Calu3 (cell line): ENCODE measurements around the gene MED22. TPM values are rescaled to one million over a fixed set of nuclear protein-coding genes. Genes with fewer than 3 reads are reported as not detected.

Experiments used
- BruUV-seq: library from RNA; stranded (reverse); fragments of 400-500 nt; replicated peaks from 2 replicates; lab custom pipeline; 2021; lab: Mats Ljungman, UMichigan
- CTCF ChIA-PET: fragments of 300-600 bp; sonication (Branson Sonifier 250); formaldehyde crosslinking; loops from one replicate; lab custom pipeline; 2022; ENCODE audit warnings: antibody characterized with exemption; lab: Charles Lee
- DNase-seq: peaks from one replicate; pipeline ENCODE4 v3.0.0; 2022
- H3K27ac Mint-ChIP-seq: one replicate; pipeline ENCODE4 v1.8.0; 2022; ENCODE audit warnings: mixed read lengths; ENCODE audit not compliant: unreplicated experiment
- H3K27me3 Mint-ChIP-seq: one replicate; pipeline ENCODE4 v1.8.0; 2022; ENCODE audit warnings: mixed read lengths; ENCODE audit not compliant: unreplicated experiment
- H3K36me3 Mint-ChIP-seq: one replicate; pipeline ENCODE4 v1.8.0; 2022; ENCODE audit warnings: mild to moderate bottlenecking, moderate library complexity, mixed read lengths; ENCODE audit not compliant: insufficient read depth, unreplicated experiment
- H3K4me1 Mint-ChIP-seq: one replicate; pipeline ENCODE4 v1.8.0; 2022; ENCODE audit warnings: mild to moderate bottlenecking, low read depth, mixed read lengths; ENCODE audit not compliant: unreplicated experiment
- H3K4me3 Mint-ChIP-seq: one replicate; pipeline ENCODE4 v1.8.0; 2022; ENCODE audit warnings: mild to moderate bottlenecking, low read depth, moderate library complexity, mixed read lengths; ENCODE audit not compliant: unreplicated experiment
- H3K9me3 Mint-ChIP-seq: one replicate; pipeline ENCODE4 v1.8.0; 2022; ENCODE audit warnings: low read depth, mixed read lengths; ENCODE audit not compliant: unreplicated experiment
- CTCF ChIP-seq: fragments of 200-600 bp; IDR thresholded peaks from one replicate; pipeline ENCODE4 v1.8.0; 2022; ENCODE audit warnings: antibody characterized with exemption; ENCODE audit not compliant: unreplicated experiment
- intact Hi-C: fragments of 100-400 bp; cut with micrococcal nuclease; formaldehyde crosslinking; loops from one replicate; pipeline ENCODE4 v1.10.0; 2022; ENCODE audit not compliant: unreplicated experiment
- total RNA-seq: library from RNA; stranded (reverse); gene quantifications from 2 replicates; pipeline ENCODE4 v1.2.3, GENCODE V29; 2022

MED22 gene
- total RNA-seq, 1 experiment from 2014 or later: 27.6 TPM

- Mint-ChIP-seq H3K9me3 (no peaks in the 10 kb centered on the region), H3K36me3 (peaks cover 52% of the 10 kb centered on the region), H3K27me3 (no peaks in the 10 kb centered on the region), H3K4me1 (peaks cover 6% of the 10 kb centered on the region), H3K27ac (no peak overlapping the region), H3K4me3 (peak overlapping the region; percentile 82)
- CTCF ChIA-PET: no interaction called here
- intact Hi-C loops: loop anchor here (10.0 kb wide), 1 partner anchor 59 kb away; no protein-coding TSS in a partner anchor
- no peak for TF ChIP-seq CTCF
- DNase-seq: no peak
- no TSS peak for BruUV-seq
Observed at GRCh38 chr9:133346021-133346785, 1.7 kb downstream of the MED22 start.

GRCh38 chr9:133345596-133345995 is 2.3 kb downstream of the MED22 start:
- Mint-ChIP-seq H3K4me3 (no peak overlapping the region), H3K27ac (no peak overlapping the region), H3K4me1 (peaks cover 6% of the 10 kb centered on the region), H3K9me3 (no peaks in the 10 kb centered on the region), H3K36me3 (peaks cover 49% of the 10 kb centered on the region), H3K27me3 (no peaks in the 10 kb centered on the region)
- CTCF ChIA-PET: no interaction called here
- intact Hi-C loops: loop anchor here (10.0 kb wide), 1 partner anchor 59 kb away; no protein-coding TSS in a partner anchor
- TF ChIP-seq CTCF: no peak
- BruUV-seq: no TSS peak
- no peak for DNase-seq

GRCh38 chr9:133344979-133345378 is 3.0 kb downstream of the MED22 start:
- BruUV-seq: no TSS peak
- intact Hi-C loops: loop anchor here (10.0 kb wide), 1 partner anchor 60 kb away; no protein-coding TSS in a partner anchor
- Mint-ChIP-seq H3K27ac (no peak overlapping the region), H3K27me3 (no peaks in the 10 kb centered on the region), H3K36me3 (peaks cover 43% of the 10 kb centered on the region), H3K4me3 (no peak overlapping the region), H3K9me3 (no peaks in the 10 kb centered on the region), H3K4me1 (peaks cover 4% of the 10 kb centered on the region)
- no peak for TF ChIP-seq CTCF
- DNase-seq: no peak
- CTCF ChIA-PET: no interaction called here

GRCh38 chr9:133344071-133344470 is 3.9 kb downstream of the MED22 start:
- DNase-seq: no peak
- H3K9me3 Mint-ChIP-seq: no peaks in the 10 kb centered on the region
- H3K27ac Mint-ChIP-seq: no peak overlapping the region
- BruUV-seq: no TSS peak
- intact Hi-C loops: loop anchor here (10.0 kb wide), 1 partner anchor 61 kb away; no protein-coding TSS in a partner anchor
- no peak for TF ChIP-seq CTCF
- H3K27me3 Mint-ChIP-seq: no peaks in the 10 kb centered on the region
- H3K4me3 Mint-ChIP-seq: no peak overlapping the region
- CTCF ChIA-PET: no interaction called here
- H3K4me1 Mint-ChIP-seq: no peaks in the 10 kb centered on the region
- H3K36me3 Mint-ChIP-seq: peaks cover 34% of the 10 kb centered on the region
